Measurements from ENCODE around the gene TMEM107.

TMEM107 gene

DNA sequence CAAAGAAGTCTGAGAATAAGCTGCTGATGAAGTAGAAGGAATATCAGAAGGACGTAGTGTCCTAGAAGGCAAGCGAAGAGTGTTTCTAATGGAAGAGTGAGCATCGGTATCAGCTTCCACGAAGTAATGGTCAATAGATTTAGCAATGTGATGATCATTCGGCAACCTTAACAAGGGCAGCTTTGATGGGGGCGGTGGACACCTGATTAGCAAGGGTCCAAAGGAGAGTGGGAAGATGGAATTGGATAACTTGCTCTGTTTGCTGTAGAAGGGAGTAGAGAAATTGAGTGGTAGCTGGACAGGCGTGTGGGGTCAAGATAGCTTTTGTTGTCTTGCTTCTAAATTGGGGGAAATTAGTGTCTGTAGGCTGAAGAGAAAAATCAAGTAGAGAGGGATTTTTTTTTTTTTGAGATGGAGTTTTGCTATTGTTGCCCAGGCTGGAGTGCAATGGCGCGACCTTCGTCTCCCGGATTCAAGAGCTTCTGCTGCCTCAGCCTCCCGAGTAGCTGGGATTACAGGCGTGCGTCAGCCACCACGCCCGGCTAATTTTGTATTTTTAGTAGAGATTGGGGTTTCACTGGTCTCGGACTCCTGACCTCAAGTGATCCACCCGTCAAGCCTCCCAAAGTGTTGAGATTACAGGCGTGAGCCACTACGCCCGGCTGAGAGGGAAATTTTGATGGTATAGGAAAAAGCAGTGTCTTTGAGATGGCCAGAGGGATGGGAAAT is 38.4 kb downstream of the TMEM107 start:
- DNase-seq (ENCODE audit: low read depth) = no peak

DNA sequence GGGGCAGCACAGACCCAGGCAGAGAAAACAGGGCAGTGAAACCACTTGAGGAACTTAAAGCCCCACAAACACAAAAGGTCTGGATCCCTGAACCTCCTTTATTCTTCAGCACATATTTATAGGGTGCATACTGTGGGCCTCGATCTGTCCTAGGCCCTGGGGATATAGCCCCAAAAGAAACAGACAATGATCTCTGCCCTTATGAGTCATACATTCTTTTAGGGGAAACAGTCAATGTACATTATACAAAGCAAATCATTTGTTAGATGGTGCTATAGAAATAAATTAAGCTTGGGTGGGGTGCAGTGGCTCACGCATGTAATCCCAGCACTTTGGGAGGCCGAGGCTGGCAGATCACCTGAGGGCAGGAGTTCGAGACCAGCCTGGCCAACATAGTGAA is 42.2 kb downstream of the TMEM107 start:
- DNase-seq (ENCODE audit: low read depth) = no peak

DNA sequence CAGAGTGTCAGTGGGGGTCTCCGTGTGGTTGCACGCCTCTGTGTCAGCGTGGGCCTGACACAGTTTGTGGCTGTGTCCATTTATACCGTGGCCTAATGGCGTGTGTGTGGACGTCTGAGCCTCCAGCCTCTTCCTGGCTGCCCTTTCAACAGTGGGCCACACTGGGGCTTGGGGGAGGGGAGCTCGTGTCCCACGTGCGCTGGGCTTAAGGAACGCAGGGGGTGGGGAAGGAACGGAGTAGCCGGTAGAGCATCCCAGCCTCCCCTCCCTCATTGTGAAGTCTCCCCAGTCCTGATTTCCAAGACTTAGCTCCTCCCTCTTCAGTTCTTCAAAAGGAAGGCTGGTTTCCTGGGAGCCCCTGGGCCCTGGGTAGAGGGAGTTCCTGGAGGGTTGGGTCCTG is 42.8 kb downstream of the TMEM107 start:
- no peak for DNase-seq (ENCODE audit: low read depth)

DNA sequence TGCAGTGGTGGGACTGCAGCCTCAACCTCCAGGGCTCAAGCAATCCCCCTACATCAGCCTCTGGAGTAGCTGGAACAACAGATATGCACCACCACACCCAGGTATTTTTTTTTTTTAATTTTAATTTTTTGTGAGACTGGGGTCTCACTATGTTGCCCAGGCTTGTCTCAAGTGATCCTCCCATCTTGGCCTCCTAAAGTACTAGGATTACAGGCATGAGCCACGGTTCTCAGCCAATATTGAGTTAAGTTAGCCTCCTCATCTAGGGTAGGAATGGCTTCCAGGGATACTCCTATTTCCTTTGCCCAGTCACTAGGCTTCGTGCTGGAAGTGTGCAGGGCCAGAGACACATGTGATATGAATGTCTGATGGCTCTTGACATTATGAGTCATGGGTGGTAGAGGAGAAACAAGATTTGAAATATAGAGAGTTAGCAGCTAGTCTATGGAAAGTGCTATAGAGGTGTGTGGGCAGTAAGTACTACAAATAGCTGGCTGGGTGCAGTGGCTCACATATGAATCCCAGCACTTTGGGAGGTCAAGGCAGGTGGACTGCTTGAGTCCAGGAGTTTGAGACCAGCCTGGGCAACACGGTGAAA is 44.2 kb downstream of the TMEM107 start:
- DNase-seq (ENCODE audit: low read depth) = no peak

DNA sequence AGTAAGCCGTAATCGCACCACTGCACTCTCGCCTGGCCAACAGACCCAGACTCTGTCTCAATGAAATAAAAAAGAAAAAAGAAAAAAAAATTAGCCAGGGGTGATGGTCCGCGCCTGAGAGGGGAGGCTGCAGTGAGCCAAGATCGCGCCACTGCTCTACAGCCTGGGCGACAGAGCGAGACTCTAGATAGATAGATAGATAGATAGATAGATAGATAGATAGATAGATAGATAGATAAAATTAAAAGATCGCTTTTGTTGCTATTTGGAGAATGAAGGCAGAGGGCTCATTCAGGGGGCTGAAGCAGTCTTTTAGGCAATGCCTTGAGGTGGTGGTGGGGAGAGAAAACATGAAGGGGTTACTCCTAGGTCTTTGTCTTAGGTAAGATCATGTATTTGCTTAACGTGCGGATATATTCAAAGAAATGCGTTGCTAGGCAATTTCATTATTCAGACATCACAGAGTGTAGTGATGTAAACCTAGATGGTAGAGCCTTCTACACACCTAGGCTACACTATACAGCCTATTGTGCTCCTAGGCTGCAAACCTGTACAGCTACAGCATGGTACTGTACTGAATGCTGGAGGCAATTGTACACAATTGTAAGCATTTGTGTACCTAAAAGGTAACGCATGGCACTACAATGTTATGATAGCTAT is 47.9 kb downstream of the TMEM107 start:
- DNase-seq (ENCODE audit: low read depth) = no peak

DNA sequence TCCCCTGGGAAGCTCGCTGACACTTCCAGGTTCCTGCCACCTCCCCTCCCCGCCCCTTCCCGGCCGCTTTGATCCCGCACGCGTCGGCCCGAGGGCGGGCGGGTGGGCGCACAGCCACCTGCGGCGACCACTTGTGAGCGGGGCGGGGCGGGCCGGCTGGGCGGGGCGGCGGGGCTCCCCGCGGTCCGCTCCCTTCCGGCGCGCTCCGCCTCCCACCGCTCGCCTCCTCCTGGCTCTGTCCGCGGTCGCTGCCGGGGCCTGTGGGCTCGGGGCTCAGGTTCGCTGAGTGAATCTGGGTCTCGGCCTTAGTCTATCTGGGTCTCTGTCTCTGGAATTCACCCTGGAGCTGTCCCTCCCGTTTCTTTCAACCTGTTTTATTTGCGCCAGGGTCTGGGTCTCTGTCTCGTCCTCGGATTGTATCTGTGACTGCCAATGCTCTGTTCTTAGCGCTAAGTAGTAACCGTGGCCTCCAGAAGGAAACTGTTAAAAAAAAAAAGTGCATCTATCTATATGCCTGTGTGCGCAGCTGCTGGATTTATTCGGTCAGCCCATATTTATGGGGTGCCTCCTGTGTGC is 49.6 kb downstream of the TMEM107 start:
- DNase-seq (ENCODE audit: low read depth) = no peak

DNA sequence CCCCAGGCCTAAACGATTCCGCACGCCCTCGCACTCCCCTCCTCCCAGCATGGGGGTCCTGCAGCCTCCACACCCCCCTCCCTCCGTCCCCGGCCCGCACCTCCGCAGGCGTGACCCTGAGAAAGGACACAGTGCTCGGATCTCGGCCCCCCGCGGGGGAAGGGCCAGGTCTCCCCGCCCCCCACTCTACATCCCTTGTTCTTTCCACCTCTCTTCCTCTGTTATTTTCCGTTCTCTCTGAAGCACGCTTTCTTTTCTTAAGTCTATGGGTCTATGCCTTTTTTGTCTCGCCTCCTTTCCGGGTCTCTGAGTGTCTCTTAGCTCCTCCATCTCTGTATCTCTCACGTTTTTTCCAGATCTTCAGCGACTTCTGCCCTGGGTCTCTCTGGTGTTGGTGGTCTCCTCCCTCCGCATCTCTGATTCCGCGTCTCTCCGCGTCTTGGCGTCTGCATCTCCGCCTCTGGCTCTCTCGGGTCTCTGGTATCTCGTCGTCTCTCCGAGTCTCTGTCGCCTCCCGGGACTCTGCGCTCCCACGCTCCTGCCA is 50.2 kb downstream of the TMEM107 start:
- DNase-seq (ENCODE audit: low read depth) = no peak

DNA sequence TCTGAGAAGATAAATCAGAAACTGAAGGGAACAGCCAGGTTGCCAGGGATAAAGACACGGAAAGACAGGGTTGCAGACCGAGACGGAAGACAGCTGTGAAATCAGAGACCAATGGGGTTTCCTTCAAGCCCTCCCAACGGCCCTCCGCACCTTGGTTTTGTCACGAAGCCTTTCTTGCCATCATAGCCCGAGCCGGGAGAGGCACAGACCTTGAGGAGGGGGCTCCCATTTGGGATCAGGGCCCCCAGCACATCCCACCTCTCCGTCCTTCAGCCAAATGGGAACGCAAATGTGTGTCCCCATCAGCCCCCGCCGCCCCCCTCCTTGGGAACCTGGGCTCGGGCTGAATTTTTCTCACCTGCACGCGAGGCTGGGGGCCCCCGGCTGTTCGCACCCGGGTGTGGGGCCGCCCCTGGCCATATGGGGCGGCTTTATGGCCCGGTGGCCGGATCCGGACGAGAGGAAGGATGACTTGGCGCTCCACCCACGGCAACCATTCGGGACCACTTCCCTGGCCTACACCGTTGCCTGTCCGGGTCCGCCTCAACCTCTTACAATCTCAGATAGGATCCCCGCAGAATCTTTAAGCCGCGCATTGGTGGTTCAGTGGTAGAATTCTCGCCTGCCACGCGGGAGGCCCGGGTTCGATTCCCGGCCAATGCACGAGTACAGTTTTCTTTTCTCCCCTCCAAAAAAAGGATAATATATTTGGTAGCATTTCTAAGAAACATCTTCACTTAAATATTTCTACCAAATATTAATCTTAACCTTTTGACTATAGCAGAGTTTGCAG is 50.8 kb downstream of the TMEM107 start:
- DNase-seq (ENCODE audit: low read depth) = peak; percentile 80

DNA sequence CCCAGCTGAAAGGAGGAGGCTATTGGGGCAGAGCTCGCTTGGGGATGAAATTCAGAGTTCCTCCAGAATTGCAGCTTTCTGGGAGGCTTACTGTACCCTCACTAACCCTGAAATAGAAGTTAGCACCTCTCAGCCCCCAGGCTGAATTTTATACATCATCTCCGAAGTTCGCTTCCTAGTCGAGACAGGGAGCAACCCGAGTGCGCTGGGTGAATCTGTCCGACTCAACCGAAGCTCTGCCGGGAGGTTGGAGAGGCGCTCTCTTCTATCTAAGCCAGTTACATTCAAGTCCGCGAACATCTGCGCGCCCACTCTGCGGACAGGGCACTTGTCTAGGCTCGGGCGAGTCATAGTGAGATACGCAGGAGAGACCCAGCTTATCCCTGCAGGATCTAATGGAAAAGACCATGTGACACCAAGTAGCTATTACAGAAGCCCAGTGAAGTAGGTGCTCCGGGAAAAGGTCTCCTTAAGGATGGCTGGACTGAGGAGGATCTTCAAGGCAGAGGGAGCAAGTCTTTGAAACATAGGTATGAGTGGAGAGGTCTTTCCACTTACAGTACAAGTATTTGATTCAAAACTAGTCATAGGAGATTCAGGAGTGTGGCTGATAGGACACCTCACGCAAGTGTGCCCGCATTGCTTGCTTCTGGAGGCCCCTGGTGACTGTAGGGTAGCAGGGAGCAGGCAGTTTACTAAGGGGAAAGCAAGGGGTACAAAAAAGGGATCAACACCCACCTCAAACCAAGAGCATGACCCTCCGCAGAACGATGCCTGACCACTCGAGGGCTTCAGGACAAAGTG is 51.6 kb downstream of the TMEM107 start:
- no peak for DNase-seq (ENCODE audit: low read depth)

DNA sequence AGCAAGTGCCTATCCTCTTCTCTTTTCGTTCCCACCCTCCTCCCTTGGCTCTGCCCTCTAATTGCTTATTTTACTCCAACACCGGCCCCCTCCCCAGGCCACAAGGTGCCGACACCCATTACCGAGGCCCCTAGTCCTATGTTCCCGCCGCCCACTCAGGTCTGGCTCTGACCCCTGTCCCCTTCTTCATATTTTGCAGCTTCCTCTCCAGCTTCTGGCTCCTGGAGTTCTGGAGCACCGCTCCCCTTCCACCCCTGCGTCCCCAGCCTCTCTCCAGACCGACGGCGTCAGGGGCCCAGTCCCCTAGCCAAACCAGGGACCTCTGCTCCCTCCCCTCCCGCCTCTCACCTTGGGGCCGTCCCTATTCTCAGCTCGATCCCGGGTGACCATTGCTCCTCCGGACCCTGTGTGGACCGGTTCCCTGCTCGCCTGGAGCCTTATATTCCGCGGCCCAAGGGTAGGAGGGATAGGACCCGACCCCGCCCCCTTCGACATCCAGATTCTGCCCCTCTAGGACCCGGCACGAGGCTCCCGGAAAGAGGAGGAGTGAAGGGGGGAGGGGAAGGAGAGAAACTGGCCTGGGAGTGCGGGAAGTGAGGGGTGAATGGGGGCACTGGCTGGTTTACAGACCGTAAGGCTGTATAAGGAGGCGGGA is 52.4 kb downstream of the TMEM107 start, which contains the start of gene HES7:
Gene HES7, minus strand, starts transcription at position 412 of the 655 bp plus-strand sequence. Its CDS starts 22 bp downstream, at position 390.
- no peak for DNase-seq (ENCODE audit: low read depth)

DNA sequence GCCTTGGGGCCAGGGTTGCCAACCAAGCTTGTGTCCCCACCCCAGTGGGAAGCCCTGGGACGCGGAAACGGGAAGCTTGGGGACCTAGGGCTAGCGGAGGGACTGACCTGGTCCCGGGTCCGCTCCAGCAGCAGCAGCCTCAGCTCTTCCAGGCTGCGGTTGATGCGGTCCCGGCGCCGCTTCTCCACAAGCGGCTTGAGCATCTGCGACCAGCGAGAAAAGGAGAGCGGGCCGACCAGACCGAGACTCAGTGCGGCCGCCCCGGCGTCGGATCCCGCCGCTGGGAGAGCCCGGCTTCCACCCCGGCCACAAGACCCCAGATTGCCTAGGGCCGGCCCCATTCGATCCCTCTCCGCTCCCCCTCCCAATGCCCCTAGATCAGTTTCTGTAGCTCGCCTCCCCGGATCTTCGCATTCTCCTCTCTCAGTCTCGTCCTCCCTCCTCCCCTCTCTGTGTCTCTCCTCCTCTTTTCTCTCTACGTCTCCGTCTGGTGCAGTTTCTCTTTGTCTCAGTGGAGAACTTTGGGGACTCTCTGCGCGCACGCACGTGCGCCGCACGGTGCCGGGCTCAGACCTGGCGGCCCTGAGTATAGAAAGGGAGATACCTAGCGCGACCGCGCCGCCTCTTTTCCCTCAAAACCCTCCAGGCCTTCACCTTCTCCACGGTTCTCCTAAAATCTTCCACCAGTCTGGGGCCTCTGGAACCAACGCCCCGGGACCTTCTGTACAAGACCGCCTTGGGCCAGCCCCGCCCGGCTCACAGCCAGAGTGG is 53.1 kb downstream of the TMEM107 start:
- DNase-seq (ENCODE audit: low read depth) = no peak

All from stimulated activated CD4-positive, alpha-beta T cell treated with anti-CD3 and anti-CD28 coated beads, Interleukin-2, amount 100 ng/mL, for 4 hours (primary cell).